ENCODE measurements around the gene NRG2. TPM values are rescaled to one million over a fixed set of nuclear protein-coding genes. Genes with fewer than 3 reads are reported as not detected.

The NRG2 gene
- total and polyA plus RNA-seq, 7 donors, result 0.42 to 19.6 (median 3.5) TPM

DNA sequence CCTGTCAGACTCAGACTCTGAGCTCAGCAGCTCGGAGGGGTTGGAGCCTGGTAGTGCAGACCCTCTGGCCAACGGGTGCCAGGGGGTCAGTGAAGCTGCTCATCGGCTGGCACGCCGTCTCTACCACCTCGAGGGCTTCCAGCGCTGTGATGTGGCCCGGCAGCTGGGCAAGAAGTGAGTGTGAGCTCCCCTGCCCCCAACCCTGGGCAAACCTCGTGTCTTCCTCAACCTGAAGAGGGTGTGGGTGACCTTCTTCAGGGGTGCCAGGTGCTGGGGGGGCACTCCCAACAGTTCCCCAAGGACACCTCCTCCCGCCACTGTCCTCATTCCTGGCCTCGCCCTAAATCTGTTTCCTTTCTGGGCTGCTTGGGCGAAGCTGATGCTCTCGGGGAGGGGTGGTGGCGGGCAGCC, 228.9 kb downstream of the NRG2 start:
- ATAC-seq (no peak), DNase-seq (no peak)
- Histone ChIP-seq H3K4me1 (no peaks in the 10 kb centered on the region), H3K27me3 (ENCODE audit: insufficient read depth in 3 of 3, low read length in 2 of 3) (peaks cover 0 to 1% (median 0%) of the 10 kb centered on the region in 3 donors), H3K4me3 (no peak overlapping the region), H3K27ac (no peak overlapping the region), H3K9me3 (no peaks in the 10 kb centered on the region), H3K36me3 (ENCODE audit: insufficient read depth in 1 of 2, low read depth in 1 of 2) (no peaks in the 10 kb centered on the region)
- 88 to 91% (median 89%) methylated on average over 14 of the region's 14 CpGs for whole genome bisulfite sequencing, 3 donors
- intact Hi-C loops (cut with DNase I), result no loop called here
- TF ChIP-seq CTCF (IDR thresholded peaks at IDR 0.05), result no peak

- ATAC-seq (no peak), DNase-seq (peak in 1 of 2 donors; percentile 32)
- Histone ChIP-seq H3K27ac (no peak overlapping the region), H3K27me3 (ENCODE audit: insufficient read depth in 3 of 3, low read length in 2 of 3) (peaks cover 0 to 1% (median 0%) of the 10 kb centered on the region in 3 donors), H3K36me3 (ENCODE audit: insufficient read depth in 1 of 2, low read depth in 1 of 2) (no peaks in the 10 kb centered on the region), H3K4me3 (no peak overlapping the region), H3K9me3 (no peaks in the 10 kb centered on the region), H3K4me1 (no peaks in the 10 kb centered on the region)
- no peak for TF ChIP-seq CTCF (IDR thresholded peaks at IDR 0.05)
- intact Hi-C loops (cut with DNase I), result no loop called here
- 90 to 93% (median 92%) methylated on average over 25 of the region's 25 CpGs for WGBS, 3 donors
These were observed 230.0 kb downstream of the NRG2 start for GRCh38 chr5:139812836-139813805.

GRCh38 chr5:139812323-139812722, 230.8 kb downstream of the NRG2 start:
- peak in 1 of 2 donors; percentile 13 for DNase-seq
- Histone ChIP-seq H3K4me1 (no peaks in the 10 kb centered on the region), H3K27ac (no peak overlapping the region), H3K9me3 (no peaks in the 10 kb centered on the region), H3K4me3 (no peak overlapping the region), H3K27me3 (ENCODE audit: insufficient read depth in 3 of 3, low read length in 2 of 3) (peaks cover 0 to 1% (median 0%) of the 10 kb centered on the region in 3 donors), H3K36me3 (ENCODE audit: insufficient read depth in 1 of 2, low read depth in 1 of 2) (no peaks in the 10 kb centered on the region)
- WGBS, 3 donors, result 86 to 90% (median 90%) methylated on average over 5 of the region's 5 CpGs
- TF ChIP-seq CTCF (IDR thresholded peaks at IDR 0.05), result no peak
- no peak for ATAC-seq
- intact Hi-C loops (cut with DNase I), result no loop called here

DNA sequence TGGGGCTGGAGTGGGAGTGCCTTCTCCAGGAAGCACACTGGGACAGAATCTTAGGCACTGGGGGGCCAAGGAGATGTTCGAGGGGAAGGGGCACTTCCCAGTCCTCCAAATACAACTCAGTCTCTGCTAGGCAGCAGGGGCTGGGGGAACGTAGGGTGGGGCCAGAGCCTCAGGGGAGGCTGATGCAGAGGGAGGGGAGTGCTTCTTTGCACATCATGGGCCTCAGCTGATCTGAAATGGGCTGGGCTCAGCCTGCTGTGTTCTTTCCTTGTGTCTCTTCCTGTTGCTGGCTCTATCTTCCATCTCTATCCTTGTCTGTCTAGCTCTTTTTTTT, 231.9 kb downstream of the NRG2 start:
- no peak for ATAC-seq
- peak in 1 of 2 donors; percentile 12 for DNase-seq
- intact Hi-C loops (cut with DNase I), result no loop called here
- Histone ChIP-seq H3K27me3 (ENCODE audit: insufficient read depth in 3 of 3, low read length in 2 of 3) (peaks cover 0 to 1% (median 0%) of the 10 kb centered on the region in 3 donors), H3K9me3 (no peaks in the 10 kb centered on the region), H3K36me3 (ENCODE audit: insufficient read depth in 1 of 2, low read depth in 1 of 2) (no peaks in the 10 kb centered on the region), H3K4me1 (no peaks in the 10 kb centered on the region), H3K27ac (no peak overlapping the region), H3K4me3 (no peak overlapping the region)
- 43 to 52% (median 44%) methylated on average over 2 of the region's 2 CpGs for WGBS, 3 donors
- no peak for TF ChIP-seq CTCF (IDR thresholded peaks at IDR 0.05)

Data from psoas muscle (tissue), 8 donors.